H9 (cell line): ENCODE data around the gene LFNG. TPM values are rescaled to one million over a fixed set of nuclear protein-coding genes. Genes with fewer than 3 reads are reported as not detected.

Experiments used
- DNase-seq: peaks from one replicate; pipeline ENCODE4 v3.0.0-alpha.2; 2017
- H2AFZ ChIP-seq: one replicate; pipeline ENCODE4 v1.6.1; 2013; ENCODE audit warnings: mild to moderate bottlenecking, low read length, control low read depth, moderate library complexity
- H2AK5ac ChIP-seq: 2 replicates; pipeline ENCODE4 v1.6.1; 2013; ENCODE audit warnings: low read length, control low read depth, mixed read lengths; ENCODE audit not compliant: insufficient read length
- H2BK120ac ChIP-seq: one replicate; pipeline ENCODE4 v1.6.1; 2013; ENCODE audit warnings: low read depth, mild to moderate bottlenecking, low read length, control low read depth, inconsistent platforms; ENCODE audit not compliant: poor library complexity, severe bottlenecking
- H2BK12ac ChIP-seq: 2 replicates; pipeline ENCODE4 v1.6.1; 2013; ENCODE audit warnings: low read length, control low read depth, mixed read lengths, low read depth; ENCODE audit not compliant: insufficient read length
- H2BK15ac ChIP-seq: 2 replicates; pipeline ENCODE4 v1.6.1; 2013; ENCODE audit warnings: low read depth, low read length, control low read depth
- H2BK20ac ChIP-seq: one replicate; pipeline ENCODE4 v1.6.1; 2013; ENCODE audit warnings: low read depth, mild to moderate bottlenecking, low read length, control low read depth, inconsistent platforms; ENCODE audit not compliant: poor library complexity, severe bottlenecking
- H2BK5ac ChIP-seq: 2 replicates; pipeline ENCODE4 v1.6.1; 2013; ENCODE audit warnings: low read length, control low read depth, mixed read lengths; ENCODE audit not compliant: insufficient read length
- H3K14ac ChIP-seq: 2 replicates; pipeline ENCODE4 v1.6.1; 2013; ENCODE audit warnings: low read length, control low read depth; ENCODE audit not compliant: insufficient read depth
- H3K18ac ChIP-seq: 2 replicates; pipeline ENCODE4 v1.6.1; 2013; ENCODE audit warnings: low read depth, mild to moderate bottlenecking, mixed read lengths, low read length, control low read depth; ENCODE audit not compliant: insufficient read length
- H3K23ac ChIP-seq: 2 replicates; pipeline ENCODE4 v1.6.1; 2013; ENCODE audit warnings: low read length, control low read depth, mixed read lengths, low read depth; ENCODE audit not compliant: insufficient read length
- H3K23me2 ChIP-seq: 2 replicates; pipeline ENCODE4 v1.6.1; 2013; ENCODE audit warnings: low read depth, mild to moderate bottlenecking, mixed read lengths, low read length, control low read depth; ENCODE audit not compliant: insufficient read length, poor library complexity, severe bottlenecking
- H3K27ac ChIP-seq: 2 replicates; pipeline ENCODE4 v1.5.1; 2013; ENCODE audit warnings: low read length, control low read depth, mixed read lengths, low read depth; ENCODE audit not compliant: insufficient read length
- H3K27me3 ChIP-seq: 2 replicates; pipeline ENCODE4 v1.6.1; 2013; ENCODE audit warnings: low read length, control low read depth, inconsistent platforms; ENCODE audit not compliant: insufficient read depth
- H3K4ac ChIP-seq: 2 replicates; pipeline ENCODE4 v1.6.1; 2013; ENCODE audit warnings: low read depth, mild to moderate bottlenecking, control low read depth, inconsistent platforms, low read length, moderate library complexity
- H3K4me1 ChIP-seq: 2 replicates; pipeline ENCODE4 v1.6.1; 2013; ENCODE audit warnings: low read length, control low read depth, inconsistent platforms; ENCODE audit not compliant: insufficient read depth
- H3K4me2 ChIP-seq: 2 replicates; pipeline ENCODE4 v1.6.1; 2013; ENCODE audit warnings: low read length, control low read depth, mixed read lengths; ENCODE audit not compliant: insufficient read length, insufficient read depth
- H3K56ac ChIP-seq: 2 replicates; pipeline ENCODE4 v1.6.1; 2013; ENCODE audit warnings: low read depth, mild to moderate bottlenecking, mixed read lengths, low read length, control low read depth; ENCODE audit not compliant: insufficient read length
- H3K79me1 ChIP-seq: 2 replicates; pipeline ENCODE4 v1.6.1; 2013; ENCODE audit warnings: low read depth, mild to moderate bottlenecking, moderate library complexity, low read length, control low read depth, inconsistent platforms; ENCODE audit not compliant: insufficient read depth, poor library complexity, severe bottlenecking
- H3K79me2 ChIP-seq: 2 replicates; pipeline ENCODE4 v1.6.1; 2013; ENCODE audit warnings: low read length, control low read depth, inconsistent platforms; ENCODE audit not compliant: insufficient read depth
- H3K9ac ChIP-seq: 2 replicates; pipeline ENCODE4 v1.6.1; 2013; ENCODE audit warnings: low read length, control low read depth, mixed read lengths; ENCODE audit not compliant: insufficient read length; ENCODE audit errors: extremely low read depth
- H3K9me3 ChIP-seq: one replicate; pipeline ENCODE4 v1.6.1; 2013; ENCODE audit warnings: low read depth, low read length, inconsistent platforms; ENCODE audit not compliant: control insufficient read depth
- H3T11ph ChIP-seq: one replicate; pipeline ENCODE4 v1.6.1; 2013; ENCODE audit warnings: mild to moderate bottlenecking, low read length, control low read depth, inconsistent platforms
- H4K20me1 ChIP-seq: one replicate; pipeline ENCODE4 v1.6.1; 2013; ENCODE audit not compliant: control insufficient read depth, insufficient read length, insufficient read depth
- H4K5ac ChIP-seq: 2 replicates; pipeline ENCODE4 v1.6.1; 2013; ENCODE audit warnings: low read depth, mild to moderate bottlenecking, mixed read lengths, low read length, control low read depth; ENCODE audit not compliant: insufficient read length
- H4K8ac ChIP-seq: replicated peaks from 2 replicates; pipeline ENCODE4 v1.6.1; 2013; ENCODE audit warnings: low read length, control low read depth, mixed read lengths, low read depth; ENCODE audit not compliant: insufficient read length
- H4K91ac ChIP-seq: 2 replicates; pipeline ENCODE4 v1.6.1; 2013; ENCODE audit warnings: low read depth, mild to moderate bottlenecking, moderate library complexity, mixed read lengths, low read length, control low read depth; ENCODE audit not compliant: insufficient read length
- H3K27ac Mint-ChIP-seq, 3 experiments: 2 replicates in 2 of 3; 3 replicates in 1 of 3; pipeline ENCODE4 v1.8.0; 2020 to 2021; ENCODE audit warnings: mixed read lengths in 3 of 3, mild to moderate bottlenecking in 1 of 3, moderate library complexity in 1 of 3
- H3K27me3 Mint-ChIP-seq: 2 replicates; pipeline ENCODE4 v1.8.0; 2021; ENCODE audit warnings: low read depth, mild to moderate bottlenecking, moderate library complexity, mixed read lengths
- H3K36me3 Mint-ChIP-seq, 3 experiments: 2 replicates in 2 of 3; 3 replicates in 1 of 3; pipeline ENCODE4 v1.8.0; 2020 to 2021; ENCODE audit warnings: low read depth in 3 of 3, mixed read lengths in 3 of 3; ENCODE audit not compliant: insufficient read depth in 1 of 3
- H3K4me1 Mint-ChIP-seq, 2 experiments: 2 replicates each; pipeline ENCODE4 v1.8.0; 2020; ENCODE audit warnings: mixed read lengths in 2 of 2
- H3K4me3 Mint-ChIP-seq, 2 experiments: 2 replicates in 1 of 2; 3 replicates in 1 of 2; pipeline ENCODE4 v1.8.0; 2020 to 2021; ENCODE audit warnings: mild to moderate bottlenecking in 2 of 2, mixed read lengths in 2 of 2, moderate library complexity in 1 of 2
- H3K9me3 Mint-ChIP-seq, 2 experiments: 2 replicates in 1 of 2; 3 replicates in 1 of 2; pipeline ENCODE4 v1.8.0; 2020; ENCODE audit warnings: mild to moderate bottlenecking in 2 of 2, mixed read lengths in 2 of 2, moderate library complexity in 1 of 2
- CTCF ChIP-seq: fragments of 200-600 bp; sonication (generic); conservative IDR thresholded peaks from 3 replicates; pipeline ENCODE4 v1.8.0; 2021; ENCODE audit warnings: antibody characterized with exemption, mild to moderate bottlenecking
- WGBS: extraction: QIAGEN DNeasy Blood & Tissue Kit; methylation state at CpG from one replicate; pipeline ENCODE4 v1.1.7; 2013; ENCODE audit warnings: missing lambda C conversion rate, low lambda C conversion rate, mixed read lengths; ENCODE audit not compliant: insufficient read length; ENCODE audit errors: extremely low coverage; 5-methylcytosine and 5-hydroxymethylcytosine counted together
- total RNA-seq: library from RNA; stranded (reverse); gene quantifications from 2 replicates; pipeline ENCODE4 v1.2.1, GENCODE V29; 2021

Gene LFNG
- total RNA-seq, 1 experiment from 2014 or later: 52.9 TPM

- Mint-ChIP-seq H3K36me3 (no peaks in the 10 kb centered on the region), H3K27ac (no peak overlapping the region; a peak in 1 of 7 replicates)
These were observed 14.2 kb upstream of the LFNG start for GRCh38 chr7:2505401-2505800.

More at GRCh38 chr7:2505401-2505800, 14.2 kb upstream of the LFNG start:
- Histone ChIP-seq H3K14ac (no peak overlapping the region), H2AK5ac (no peak overlapping the region), H3K23me2 (no peaks in the 10 kb centered on the region), H3K56ac (no peak overlapping the region), H2BK5ac (no peak overlapping the region), H3K9me3 (no peaks in the 10 kb centered on the region), H3K79me1 (no peaks in the 10 kb centered on the region), H2AFZ (no peak overlapping the region), H3K9ac (no peak overlapping the region), H3T11ph (no peak overlapping the region), H3K27ac (no peak overlapping the region), H3K4me2 (no peak overlapping the region), H3K18ac (no peak overlapping the region), H4K8ac (no peak overlapping the region), H2BK12ac (no peak overlapping the region), H3K4me1 (no peaks in the 10 kb centered on the region), H2BK20ac (no peak overlapping the region), H2BK120ac (no peak overlapping the region), H4K5ac (no peak overlapping the region), H3K27me3 (no peaks in the 10 kb centered on the region), H3K23ac (no peak overlapping the region), H4K91ac (no peak overlapping the region), H3K4ac (no peak overlapping the region), H3K79me2 (no peaks in the 10 kb centered on the region), H2BK15ac (no peak overlapping the region), H4K20me1 (no peaks in the 10 kb centered on the region)
- Mint-ChIP-seq H3K9me3 (no peaks in the 10 kb centered on the region; a peak in 1 of 5 replicates), H3K4me3 (no peak overlapping the region), H3K27me3 (no peaks in the 10 kb centered on the region; the same call in 1 of the 2 replicates), H3K4me1 (peaks cover 13 to 36% of the 10 kb centered on the region in 2 experiments)
- no peak for TF ChIP-seq CTCF
- WGBS: no CpG with 5 or more reads among the region's 14 CpGs
- DNase-seq: no peak
